ENCODE results near the gene IFNAR1. TPM values are rescaled to one million over a fixed set of nuclear protein-coding genes. Genes with fewer than 3 reads are reported as not detected.

Gene IFNAR1
- total and polyA plus RNA-seq, 9 donors: 20.6 to 47.9 (median 31.2) TPM

DNA sequence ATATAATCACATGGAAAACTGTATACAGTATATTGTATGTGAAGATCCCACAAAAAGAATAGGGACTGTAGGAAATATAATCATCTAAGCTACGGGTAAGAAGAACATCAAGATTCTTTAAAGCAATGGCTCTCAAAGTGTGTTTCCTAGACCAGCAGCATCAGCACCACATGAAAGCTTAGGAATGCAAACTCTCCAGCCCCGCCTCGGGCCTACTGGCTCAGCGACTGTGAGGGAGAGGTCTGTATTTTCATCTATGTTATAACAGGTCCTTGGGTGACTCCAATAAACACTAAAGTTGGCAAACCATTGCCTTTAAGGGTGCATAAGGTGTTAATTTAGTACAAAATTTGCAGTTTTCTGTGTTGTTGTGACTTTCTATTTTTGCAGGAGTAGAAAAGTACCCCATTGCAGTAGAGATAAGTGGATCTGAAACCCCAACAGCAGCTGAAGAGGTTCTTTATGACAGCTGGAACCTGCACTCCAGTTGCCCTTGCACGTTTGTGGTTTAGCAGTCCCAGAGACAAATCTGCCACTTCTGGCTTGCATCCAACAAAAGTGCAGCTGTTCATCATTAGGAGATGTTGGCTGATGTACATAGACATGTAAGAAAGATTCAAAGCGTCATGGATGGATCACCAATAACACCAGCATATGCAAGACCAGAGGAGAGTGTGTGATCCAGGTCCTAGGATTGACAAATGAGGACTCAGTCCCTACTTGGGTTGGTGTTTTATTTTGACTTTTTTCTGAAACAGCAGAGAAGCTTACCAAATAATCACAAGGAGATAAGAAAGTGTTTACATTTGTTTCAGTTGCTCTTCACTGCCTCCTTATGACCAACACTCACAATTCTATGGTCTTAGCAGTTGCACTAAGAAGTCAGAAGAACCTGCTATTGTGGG is 15.9 kb upstream of the IFNAR1 start:
- Histone ChIP-seq H3K27ac (no peak overlapping the region), H3K4me3 (no peak overlapping the region), H3K4me1 (ENCODE audit: insufficient read depth) (peaks cover 3% of the 10 kb centered on the region), H3K9me3 (no peaks in the 10 kb centered on the region), H3K36me3 (no peaks in the 10 kb centered on the region), H3K27me3 (no peaks in the 10 kb centered on the region)
- 20 to 26% (median 22%) methylated on average over 6 of the region's 6 CpGs for WGBS, 3 donors
- DNase-seq: no peak
- TF ChIP-seq POLR2A (IDR thresholded peaks at IDR 0.05): no peak
- TF ChIP-seq EP300 (IDR thresholded peaks at IDR 0.05): no peak
- TF ChIP-seq, protein P1, sequence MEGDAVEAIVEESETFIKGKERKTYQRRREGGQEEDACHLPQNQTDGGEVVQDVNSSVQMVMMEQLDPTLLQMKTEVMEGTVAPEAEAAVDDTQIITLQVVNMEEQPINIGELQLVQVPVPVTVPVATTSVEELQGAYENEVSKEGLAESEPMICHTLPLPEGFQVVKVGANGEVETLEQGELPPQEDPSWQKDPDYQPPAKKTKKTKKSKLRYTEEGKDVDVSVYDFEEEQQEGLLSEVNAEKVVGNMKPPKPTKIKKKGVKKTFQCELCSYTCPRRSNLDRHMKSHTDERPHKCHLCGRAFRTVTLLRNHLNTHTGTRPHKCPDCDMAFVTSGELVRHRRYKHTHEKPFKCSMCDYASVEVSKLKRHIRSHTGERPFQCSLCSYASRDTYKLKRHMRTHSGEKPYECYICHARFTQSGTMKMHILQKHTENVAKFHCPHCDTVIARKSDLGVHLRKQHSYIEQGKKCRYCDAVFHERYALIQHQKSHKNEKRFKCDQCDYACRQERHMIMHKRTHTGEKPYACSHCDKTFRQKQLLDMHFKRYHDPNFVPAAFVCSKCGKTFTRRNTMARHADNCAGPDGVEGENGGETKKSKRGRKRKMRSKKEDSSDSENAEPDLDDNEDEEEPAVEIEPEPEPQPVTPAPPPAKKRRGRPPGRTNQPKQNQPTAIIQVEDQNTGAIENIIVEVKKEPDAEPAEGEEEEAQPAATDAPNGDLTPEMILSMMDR (IDR thresholded peaks at IDR 0.05): no peak
- intact Hi-C loops (cut with DNase I): no loop called here

DNA sequence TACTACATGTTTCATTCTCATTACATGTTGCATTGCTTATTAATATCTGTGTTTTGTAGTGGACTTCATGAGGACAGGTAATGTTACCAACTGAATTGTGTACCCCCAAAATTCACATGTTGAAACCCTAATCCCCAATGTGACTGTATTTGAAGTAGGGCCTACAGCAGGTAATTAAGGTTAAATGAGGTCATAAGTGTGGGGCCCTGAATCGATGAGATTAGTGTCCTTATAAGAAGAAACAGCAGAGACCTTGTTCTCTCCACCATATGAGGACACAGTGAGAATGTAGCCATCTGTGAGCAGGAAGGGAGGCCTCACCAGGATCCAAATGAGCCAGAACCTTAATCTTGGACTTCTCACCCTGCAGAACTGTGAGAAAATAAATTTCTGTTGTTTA is 15.0 kb upstream of the IFNAR1 start:
- Histone ChIP-seq H3K4me3 (no peak overlapping the region), H3K9me3 (no peaks in the 10 kb centered on the region), H3K4me1 (ENCODE audit: insufficient read depth) (peaks cover 3% of the 10 kb centered on the region), H3K27me3 (no peaks in the 10 kb centered on the region), H3K36me3 (no peaks in the 10 kb centered on the region), H3K27ac (no peak overlapping the region)
- intact Hi-C loops (cut with DNase I): no loop called here
- no peak for DNase-seq
- 91 to 97% (median 96%) methylated on average over 1 of the region's 1 CpG for WGBS, 3 donors
- TF ChIP-seq POLR2A (IDR thresholded peaks at IDR 0.05) (no peak), EP300 (IDR thresholded peaks at IDR 0.05) (no peak)
- TF ChIP-seq, protein P1 (IDR thresholded peaks at IDR 0.05): no peak

DNA sequence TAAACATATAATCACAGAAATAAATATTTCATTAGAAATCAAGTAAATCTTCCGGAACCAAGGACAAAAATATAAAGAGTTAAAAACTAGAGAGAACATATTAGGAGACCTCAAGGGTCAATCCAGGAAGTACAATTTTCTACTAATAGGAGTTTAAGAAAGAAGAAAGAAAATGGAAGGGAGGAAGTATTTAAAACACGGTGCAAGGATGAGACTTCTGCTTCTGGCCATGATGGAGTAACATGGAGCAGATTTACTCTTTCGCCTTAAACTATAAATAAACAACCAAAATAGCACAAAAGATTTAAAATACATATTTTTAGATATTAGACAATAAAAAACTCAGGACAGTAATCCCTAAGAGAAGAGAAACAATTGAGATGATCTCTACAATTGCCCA is 12.6 kb upstream of the IFNAR1 start:
- Histone ChIP-seq H3K36me3 (no peaks in the 10 kb centered on the region), H3K4me3 (no peak overlapping the region), H3K4me1 (ENCODE audit: insufficient read depth) (peaks cover 3% of the 10 kb centered on the region), H3K27ac (no peak overlapping the region), H3K9me3 (no peaks in the 10 kb centered on the region), H3K27me3 (no peaks in the 10 kb centered on the region)
- WGBS, 3 donors: 86 to 88% (median 87%) methylated on average over 3 of the region's 3 CpGs
- DNase-seq: no peak
- TF ChIP-seq, protein P1 (IDR thresholded peaks at IDR 0.05): no peak
- TF ChIP-seq POLR2A (IDR thresholded peaks at IDR 0.05) (no peak), EP300 (IDR thresholded peaks at IDR 0.05) (no peak)
- intact Hi-C loops (cut with DNase I): no loop called here

DNA sequence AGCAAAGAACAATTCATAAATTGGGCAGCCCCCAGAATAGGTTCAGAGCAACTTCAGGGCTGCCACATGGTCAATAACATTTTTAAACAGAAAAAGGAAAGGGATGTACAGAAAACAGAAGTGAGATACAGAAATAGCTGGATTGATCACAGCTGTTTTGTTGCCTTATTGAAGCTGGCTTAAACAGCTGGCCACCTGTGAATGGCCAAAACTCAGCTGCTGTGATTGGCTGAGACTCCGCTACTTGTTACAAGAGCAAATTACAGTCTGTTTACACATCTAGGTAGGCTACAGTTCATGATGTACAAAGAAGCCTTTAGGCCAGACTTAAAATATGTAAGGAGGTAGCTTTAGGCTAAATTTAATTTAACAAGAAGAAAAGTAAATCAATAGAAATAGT is 11.6 kb upstream of the IFNAR1 start:
- intact Hi-C loops (cut with DNase I): no loop called here
- DNase-seq: no peak
- H3K9me3 ChIP-seq: no peaks in the 10 kb centered on the region
- 92 to 98% (median 96%) methylated on average over 1 of the region's 1 CpG for WGBS, 3 donors
- no peaks in the 10 kb centered on the region for H3K36me3 ChIP-seq
- no peaks in the 10 kb centered on the region for H3K27me3 ChIP-seq
- no peak overlapping the region for H3K27ac ChIP-seq
- TF ChIP-seq, protein P1 (IDR thresholded peaks at IDR 0.05): no peak
- TF ChIP-seq POLR2A (IDR thresholded peaks at IDR 0.05): no peak
- TF ChIP-seq EP300 (IDR thresholded peaks at IDR 0.05): no peak
- H3K4me1 ChIP-seq (ENCODE audit: insufficient read depth): peaks cover 3% of the 10 kb centered on the region
- H3K4me3 ChIP-seq: no peak overlapping the region
